Esophagus muscularis mucosa (tissue), 3 donors: ENCODE results near the gene SLC20A1.

Source experiments
- POLR2A ChIP-seq: fragments of 450-650 bp; IDR thresholded peaks from one replicate; pipeline ENCODE4 v1.6.1; 2017; ENCODE audit warnings: antibody characterized with exemption, moderate library complexity, mild to moderate bottlenecking, low read depth
- TF ChIP-seq, protein P1 (sequence below), 3 experiments: fragments of 200-600 bp in 2 of 3; fragments of 450-650 bp in 1 of 3; sonication (generic) in 2 of 3; IDR thresholded peaks; one replicate each; pipeline ENCODE4 v1.5.1; 2017 to 2019; ENCODE audit warnings: antibody characterized with exemption in 3 of 3, mild to moderate bottlenecking in 2 of 3, moderate library complexity in 1 of 3

- TF ChIP-seq, protein P1, sequence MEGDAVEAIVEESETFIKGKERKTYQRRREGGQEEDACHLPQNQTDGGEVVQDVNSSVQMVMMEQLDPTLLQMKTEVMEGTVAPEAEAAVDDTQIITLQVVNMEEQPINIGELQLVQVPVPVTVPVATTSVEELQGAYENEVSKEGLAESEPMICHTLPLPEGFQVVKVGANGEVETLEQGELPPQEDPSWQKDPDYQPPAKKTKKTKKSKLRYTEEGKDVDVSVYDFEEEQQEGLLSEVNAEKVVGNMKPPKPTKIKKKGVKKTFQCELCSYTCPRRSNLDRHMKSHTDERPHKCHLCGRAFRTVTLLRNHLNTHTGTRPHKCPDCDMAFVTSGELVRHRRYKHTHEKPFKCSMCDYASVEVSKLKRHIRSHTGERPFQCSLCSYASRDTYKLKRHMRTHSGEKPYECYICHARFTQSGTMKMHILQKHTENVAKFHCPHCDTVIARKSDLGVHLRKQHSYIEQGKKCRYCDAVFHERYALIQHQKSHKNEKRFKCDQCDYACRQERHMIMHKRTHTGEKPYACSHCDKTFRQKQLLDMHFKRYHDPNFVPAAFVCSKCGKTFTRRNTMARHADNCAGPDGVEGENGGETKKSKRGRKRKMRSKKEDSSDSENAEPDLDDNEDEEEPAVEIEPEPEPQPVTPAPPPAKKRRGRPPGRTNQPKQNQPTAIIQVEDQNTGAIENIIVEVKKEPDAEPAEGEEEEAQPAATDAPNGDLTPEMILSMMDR (IDR thresholded peaks at IDR 0.05) = no peak
- no peak for TF ChIP-seq POLR2A
Observed at GRCh38 chr2:112644155-112644932, 1.4 kb upstream of the SLC20A1 start.
